Hematopoietic multipotent progenitor cell treated with erythropoietin and hydrocortisone succinate and interleukin-3 and kit ligand, for 15 days (in vitro differentiated cells): ENCODE data around the gene SLC1A5.
"Not testable (repeated sequence)": the region's sequence is repeated elsewhere in the genome, so short reads cannot be mapped to it uniquely, and the experiment has no call there.

Experiments used
- DNase-seq: peaks from one replicate; pipeline ENCODE4 v3.0.0-alpha.2; 2015; ENCODE audit warnings: low spot score

Gene SLC1A5

DNA sequence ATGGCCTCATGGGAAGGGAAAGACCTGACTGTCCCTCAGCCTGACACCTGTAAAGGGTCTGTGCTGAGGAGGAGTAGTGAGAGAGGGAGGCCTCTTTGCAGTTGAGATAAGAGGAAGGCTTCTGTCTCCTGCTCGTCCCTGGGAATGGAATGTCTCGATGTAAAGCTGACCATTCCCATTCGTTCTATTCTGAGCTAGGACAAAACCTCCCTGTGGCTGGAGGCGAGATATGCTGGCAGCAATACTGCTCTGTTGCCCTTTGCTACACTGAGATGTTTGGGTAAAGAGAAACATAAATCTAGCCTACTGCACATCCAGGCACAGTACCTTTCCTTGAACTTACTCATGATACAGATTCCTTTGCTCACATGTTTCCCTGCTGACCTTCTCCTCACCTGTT lies 19.6 kb downstream of the SLC1A5 start:
- DNase-seq = not testable (repeated sequence)

DNA sequence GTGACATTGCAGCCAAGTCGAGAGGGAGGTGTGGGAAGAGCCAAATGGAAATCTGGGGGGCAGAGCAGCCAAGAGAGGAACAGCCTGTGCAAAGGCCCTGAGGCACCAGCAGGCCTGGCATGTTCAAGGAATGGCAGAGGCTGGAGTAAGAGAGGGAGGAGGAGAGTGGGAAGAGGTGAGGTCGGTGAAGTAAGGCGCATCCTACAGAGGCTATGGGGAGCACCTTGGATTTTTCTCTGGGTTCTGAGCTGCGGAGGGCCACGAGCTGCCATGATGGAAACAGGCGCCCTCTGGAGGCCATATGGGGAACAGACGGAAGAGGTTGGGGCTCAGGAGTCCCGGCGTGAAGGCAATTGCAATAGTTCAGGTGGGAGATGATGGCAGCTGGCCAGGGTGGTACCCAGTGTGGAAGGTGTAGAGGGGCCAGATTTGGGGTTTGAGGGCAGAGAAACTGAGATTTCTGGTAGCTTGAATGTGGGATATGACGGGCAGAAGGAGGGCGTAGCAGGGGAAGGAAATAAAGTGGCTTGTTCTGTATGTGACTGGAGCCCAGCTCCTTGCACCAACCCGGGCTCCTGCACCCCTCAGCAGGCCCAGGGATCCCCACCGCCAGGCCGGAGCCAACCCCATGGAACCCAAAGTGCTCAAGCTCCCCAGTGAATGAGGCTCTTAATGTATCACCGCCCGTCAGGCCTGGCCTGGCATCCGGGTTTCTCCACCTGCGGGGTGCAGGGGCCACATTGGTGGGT lies 21.7 kb downstream of the SLC1A5 start:
- DNase-seq = peak; percentile 78

DNA sequence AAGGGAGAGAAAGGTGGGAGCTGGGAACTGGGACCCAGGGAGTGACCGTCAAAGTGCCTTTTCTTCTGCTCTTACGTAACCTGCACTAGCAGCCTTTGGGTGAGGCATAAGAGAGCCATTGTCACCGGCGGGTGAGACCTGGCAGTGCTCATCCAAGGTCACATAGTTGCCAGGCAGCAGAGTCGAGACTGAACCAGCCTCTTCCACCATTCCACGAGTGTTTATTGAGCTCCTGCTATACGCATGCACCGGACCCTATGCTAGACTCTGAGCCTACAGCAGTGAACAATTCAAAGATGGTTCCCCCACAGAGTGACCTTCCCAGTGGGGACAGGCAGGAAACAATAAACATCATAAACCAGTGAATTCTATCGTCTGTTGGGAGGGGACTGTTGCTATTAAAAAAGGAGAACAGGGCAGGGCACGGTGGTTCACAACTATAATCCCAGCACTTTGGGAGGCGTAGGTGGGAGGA lies 23.5 kb downstream of the SLC1A5 start:
- no peak for DNase-seq

DNA sequence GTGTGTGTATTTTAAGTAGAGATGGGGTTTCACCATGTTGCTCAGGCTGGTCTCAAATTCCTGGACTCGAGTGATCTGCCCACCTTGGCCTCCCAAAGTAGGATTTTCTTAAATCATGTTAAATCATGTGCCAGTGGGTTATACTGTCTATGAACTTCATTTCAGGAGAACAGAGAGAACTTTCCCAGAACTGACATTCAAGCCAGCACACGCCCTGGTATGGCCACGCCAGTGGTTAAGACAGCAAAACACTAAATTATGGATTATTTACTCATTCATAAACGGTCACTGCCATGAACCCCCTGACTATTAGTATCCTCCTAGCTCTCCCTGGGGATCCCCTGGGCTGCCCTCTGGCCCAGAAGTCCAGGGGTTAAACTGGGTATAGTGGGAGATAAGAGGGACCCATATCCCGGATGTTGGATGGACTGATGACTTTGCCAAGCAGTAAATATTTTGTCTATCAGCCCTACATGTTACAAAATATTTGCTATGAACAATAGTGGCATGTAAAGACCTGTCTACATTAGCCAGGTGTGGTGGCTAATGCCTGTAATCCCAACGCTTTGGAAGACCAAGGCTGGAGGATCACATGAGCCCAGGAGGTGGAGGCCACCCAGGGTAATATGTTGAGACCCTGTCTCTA lies 26.0 kb downstream of the SLC1A5 start:
- no peak for DNase-seq

DNA sequence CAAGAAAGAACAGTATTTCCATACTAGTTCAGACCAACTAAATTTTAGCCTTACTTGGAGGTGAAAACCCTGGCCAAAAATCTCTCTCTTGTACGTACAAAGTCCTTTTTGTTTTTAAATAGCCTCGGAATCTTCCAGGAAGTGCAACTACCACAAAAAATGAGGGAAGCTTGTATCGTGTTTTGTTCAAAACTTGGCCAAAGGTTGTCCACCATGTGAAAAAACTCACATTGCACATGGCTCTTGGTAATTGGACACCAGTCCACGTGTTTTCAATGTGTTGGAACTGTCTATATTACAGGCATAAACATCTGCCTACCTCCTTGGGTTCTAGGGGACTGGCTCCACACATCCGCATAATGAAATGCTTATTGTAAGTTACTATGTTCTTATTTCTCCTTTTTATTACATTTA lies 27.0 kb downstream of the SLC1A5 start:
- no peak for DNase-seq

DNA sequence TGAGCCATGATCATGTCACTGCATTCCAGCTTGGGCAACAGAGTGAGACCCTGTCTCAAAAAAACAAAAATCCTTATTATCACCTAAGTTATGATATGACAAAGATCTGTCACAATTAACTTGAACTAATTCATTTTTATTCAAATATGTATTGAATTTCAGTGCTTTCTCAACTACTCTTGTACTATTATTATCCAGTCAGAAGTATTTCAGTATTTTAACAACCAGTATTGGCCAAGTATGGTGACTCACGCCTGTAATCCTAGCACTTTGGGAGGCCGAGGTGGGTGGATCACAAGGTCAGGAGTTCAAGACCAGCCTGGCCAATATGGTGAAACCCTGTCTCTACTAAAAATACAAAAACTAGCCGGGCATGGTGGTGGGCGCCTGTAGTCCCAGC lies 27.5 kb downstream of the SLC1A5 start:
- not testable (repeated sequence) for DNase-seq

DNA sequence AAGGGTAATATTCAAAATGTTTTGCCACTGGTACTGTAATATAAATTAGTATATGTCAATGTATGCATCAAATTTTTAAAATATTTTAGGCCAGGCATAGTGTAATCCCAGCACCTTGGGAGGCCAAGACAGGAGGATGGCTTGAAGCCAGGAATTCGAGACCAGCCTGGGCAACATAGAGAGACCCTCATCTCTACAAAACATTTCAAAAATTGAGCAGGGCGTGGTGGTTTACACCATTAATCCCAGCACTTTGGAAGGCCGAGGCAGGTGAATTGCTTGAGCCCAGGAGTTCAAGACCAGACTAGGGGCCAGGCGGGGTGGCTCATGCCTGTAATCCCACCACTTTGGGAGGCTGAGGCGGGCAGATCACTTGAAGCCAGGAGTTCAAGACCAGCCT lies 28.0 kb downstream of the SLC1A5 start:
- DNase-seq = no peak

DNA sequence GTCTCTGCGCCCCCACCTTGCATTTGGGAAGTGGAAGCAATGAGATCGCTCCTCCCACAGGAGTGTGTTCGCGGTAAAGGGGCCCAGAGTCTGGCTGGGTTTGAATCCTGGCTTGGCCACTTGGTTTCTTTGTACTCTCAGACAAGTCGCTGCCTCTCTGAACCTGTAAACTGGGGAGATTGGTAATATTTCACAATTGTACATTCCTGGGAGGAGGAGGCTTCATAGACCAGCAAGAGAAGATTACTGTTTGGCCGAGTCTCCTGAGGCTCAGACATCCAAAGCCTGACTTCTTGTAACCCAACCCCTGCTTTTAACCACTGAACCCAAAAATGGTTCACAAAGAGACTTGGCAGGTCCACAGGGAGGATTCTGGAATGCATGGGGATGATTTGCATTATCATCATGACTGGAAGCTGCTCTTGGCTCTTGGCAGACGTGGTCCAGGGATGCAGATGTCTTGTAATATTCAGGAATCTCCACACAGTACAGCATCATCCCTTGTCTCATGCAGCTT lies 28.5 kb downstream of the SLC1A5 start:
- DNase-seq = no peak

DNA sequence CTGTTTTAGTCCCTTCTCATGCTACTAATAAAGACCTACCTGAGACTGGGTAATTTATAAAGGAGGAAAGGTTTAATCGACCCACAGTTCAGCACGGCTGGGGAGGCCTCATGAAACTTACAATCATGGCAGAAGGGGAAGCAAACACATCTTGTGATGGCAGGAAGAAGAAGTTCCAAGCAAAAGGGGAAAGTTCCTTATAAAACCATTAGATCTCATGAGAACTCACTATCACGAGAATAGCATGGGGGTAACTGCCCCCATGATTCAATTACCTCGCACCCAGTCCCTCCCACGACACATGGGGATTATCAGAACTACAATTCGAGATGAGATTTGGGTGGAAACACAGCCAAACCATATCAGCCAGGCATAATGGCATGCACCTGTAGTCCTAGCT lies 29.2 kb downstream of the SLC1A5 start:
- no peak for DNase-seq

DNA sequence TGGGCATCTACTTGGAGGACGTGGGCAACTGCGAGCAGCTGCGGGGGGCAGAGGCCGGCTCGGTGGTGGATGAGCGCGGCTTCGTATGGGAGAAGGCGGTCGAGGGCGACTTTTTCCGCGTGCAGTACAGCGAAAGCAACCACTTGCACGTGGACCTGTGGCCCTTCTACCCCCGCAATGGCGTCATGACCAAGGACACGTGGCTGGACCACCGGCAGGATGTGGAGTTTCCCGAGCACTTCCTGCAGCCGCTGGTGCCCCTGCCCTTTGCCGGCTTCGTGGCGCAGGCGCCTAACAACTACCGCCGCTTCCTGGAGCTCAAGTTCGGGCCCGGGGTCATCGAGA lies 31.9 kb downstream of the SLC1A5 start:
- DNase-seq = no peak

DNA sequence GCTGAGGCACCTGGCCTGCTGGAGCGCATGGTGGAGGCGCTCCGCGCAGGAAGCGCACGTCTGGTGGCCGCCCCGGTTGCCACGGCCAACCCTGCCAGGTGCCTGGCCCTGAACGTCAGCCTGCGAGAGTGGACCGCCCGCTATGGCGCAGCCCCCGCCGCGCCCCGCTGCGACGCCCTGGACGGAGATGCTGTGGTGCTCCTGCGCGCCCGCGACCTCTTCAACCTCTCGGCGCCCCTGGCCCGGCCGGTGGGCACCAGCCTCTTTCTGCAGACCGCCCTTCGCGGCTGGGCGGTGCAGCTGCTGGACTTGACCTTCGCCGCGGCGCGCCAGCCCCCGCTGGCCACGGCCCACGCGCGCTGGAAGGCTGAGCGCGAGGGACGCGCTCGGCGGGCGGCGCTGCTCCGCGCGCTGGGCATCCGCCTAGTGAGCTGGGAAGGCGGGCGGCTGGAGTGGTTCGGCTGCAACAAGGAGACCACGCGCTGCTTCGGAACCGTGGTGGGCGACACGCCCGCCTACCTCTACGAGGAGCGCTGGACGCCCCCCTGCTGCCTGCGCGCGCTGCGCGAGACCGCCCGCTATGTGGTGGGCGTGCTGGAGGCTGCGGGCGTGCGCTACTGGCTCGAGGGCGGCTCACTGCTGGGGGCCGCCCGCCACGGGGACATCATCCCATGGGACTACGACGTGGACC lies 32.4 kb downstream of the SLC1A5 start:
- DNase-seq = no peak

DNA sequence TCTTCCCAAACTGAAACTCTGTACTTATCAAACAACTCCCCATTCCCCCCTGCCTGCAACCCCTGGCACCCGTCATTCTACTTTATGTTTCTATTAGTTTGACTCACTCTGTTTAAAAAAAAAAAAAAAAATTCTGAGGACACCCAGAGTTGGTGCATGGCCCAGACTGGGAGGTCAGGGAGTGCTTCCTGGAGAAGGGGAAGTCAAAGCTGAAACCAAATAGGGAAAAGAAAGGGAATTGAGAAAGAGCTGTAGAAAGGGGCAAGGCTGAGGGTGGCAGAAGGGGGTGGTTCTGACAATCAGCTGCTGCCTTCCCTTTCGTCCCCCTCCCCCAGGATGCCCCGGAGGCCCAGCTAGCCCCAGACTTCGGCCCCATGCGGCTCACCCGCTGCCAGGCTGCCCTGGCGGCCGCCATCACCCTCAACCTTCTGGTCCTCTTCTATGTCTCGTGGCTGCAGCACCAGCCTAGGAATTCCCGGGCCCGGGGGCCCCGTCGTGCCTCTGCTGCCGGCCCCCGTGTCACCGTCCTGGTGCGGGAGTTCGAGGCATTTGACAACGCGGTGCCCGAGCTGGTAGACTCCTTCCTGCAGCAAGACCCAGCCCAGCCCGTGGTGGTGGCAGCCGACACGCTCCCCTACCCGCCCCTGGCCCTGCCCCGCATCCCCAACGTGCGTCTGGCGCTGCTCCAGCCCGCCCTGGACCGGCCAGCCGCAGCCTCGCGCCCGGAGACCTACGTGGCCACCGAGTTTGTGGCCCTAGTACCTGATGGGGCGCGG lies 33.1 kb downstream of the SLC1A5 start:
- DNase-seq = no peak

DNA sequence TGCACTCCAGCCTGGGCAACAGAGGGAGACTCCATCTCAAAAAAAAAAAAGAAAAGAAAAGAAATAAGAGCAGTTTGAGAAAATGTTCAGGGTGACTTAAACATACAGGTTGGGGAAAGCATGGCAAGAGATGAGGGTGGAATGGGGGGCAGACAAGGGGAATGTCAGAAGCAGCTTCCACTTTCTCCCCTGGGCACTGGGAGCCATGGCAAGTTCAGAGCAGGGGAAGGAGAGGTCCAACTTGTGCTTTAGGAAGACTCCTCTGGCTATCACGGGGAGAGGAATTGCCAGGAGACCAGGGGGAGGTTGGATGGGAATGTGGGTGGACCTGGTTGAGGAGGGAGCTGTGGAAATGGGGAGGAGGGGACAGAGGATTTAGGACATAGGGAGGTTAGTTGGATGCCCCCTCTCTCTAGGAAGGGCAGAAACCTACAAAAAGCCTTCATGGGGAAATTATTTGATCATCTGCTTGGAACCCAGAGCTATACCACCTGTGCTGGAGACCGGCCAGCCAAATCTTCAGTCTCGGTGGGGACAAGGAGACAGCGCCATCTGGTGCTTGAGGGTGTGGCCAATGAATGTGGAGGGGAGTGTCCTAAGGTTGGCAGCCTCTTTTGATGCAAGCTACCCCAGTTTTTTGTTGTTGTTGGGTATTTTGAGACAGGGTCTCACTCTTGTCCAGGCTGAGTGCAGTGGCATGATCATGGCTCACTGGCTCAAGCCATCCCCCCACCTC lies 34.8 kb downstream of the SLC1A5 start:
- peak; percentile 76 for DNase-seq

DNA sequence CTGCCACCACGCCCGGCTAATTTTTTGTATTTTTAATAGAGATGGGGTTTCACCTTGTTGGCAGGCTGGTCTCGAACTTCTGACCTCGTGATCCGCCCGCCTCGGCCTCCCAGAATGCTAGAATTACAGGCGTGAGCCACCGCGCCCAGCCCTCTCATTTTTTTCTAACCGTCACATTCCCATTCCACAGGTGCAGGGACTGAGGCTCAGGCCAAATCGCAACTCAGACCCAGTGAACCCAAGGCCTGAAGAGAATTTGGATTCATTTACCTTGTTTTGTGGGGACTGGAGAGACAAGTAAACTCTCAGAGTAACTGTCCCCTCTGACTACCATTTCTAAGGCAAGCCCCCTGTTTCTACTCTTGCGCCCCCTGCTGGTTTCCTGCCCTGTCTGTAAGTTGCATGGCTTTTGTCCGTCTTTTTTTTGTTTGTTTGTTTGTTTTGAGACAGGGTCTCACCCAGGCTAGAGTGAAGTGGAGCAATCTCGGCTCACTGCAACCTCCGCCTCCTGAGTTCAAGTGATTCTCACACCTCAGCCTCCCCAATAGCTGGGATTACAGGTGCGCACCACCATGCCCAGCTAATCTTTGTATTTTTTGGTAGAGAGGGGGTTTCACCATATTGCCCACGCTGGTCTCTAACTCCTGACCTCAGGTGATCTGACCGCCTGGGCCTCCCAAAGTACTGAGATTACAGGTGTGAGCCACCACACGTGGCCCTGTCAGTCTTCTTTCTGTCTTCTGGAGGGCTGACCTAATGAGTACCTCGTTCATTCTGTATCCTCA lies 39.9 kb downstream of the SLC1A5 start:
- DNase-seq = peak; percentile 77

DNA sequence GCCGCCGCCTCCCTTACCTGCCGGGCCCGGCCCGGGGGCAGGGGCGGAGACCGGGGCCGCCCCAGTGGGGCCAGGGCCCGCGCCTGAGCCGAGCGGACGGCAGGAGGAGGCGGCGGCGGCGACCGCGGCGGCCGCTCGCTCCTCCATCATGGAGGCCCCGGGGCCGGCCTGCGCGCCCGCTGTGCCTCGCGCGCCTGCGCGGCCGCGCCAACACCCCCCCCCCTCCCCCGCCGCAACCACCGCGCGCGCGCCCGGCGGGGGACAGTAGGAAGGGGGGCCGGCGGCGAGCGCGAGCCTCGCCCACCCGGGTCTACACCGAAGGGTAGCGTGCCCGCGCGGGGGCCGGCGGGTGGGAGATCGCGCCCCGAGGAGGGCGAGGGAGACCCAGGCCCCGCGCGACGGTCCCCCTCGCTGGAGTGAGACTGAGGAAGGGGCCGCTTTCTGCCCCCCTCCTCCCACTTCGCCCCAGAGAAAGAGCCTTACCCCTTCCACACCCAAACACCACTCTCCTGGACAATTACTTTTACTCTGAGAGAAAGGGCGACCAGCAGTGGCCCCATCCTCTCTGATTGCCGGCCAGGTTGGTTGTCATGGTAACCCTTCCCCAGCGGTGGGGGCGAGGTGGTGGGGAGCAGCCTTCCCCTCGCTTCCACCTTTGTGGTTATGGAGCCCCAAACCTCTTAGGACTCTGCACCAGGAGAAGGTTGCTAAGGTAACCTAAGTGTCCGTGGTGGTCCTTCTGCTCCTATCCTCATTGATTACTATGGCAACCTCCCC lies 41.9 kb downstream of the SLC1A5 start, which contains the start of gene STRN4:
Gene STRN4, minus strand, starts transcription at position 170 of the 777 bp plus-strand sequence. Its CDS starts 20 bp downstream, at position 150.
- peak; percentile 69 for DNase-seq

DNA sequence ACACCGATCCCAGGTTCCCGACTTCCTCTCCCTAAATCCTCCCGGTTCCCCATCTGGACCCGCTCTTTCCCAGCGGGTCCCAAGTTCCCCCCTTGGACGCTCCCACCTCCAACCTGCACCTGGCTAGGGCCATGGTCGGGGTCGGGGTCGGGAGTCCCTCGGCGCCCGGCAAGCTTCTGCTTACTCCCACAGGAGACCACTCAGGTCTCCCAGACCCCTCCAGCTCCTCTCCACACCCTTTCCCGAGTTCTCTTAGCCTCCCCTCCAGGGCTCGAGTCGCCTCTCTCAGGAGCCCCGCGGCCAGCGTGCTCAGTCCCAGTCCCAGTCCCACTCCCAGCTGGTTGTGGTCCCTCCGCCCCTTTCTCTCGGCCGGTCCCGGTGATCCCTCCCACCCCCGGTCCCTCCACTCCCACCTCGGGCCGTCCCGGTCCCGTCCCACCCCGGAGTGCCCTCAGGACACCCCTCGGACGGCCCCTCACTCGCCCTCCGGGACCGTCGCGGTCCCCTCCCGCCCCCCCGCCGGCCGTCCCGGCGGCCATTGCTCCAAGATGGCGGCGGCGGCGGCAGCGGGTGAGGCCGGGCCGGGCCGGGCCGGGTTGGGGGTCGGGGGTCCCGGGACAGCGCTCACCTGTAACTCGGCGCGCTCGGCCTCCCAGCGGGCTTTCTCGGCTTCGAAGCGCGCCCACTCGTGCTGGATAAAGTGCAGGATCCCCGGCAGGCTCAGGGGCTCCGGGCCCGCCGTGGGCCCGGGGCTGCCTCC lies 42.7 kb downstream of the SLC1A5 start, which contains the start of gene FKRP:
Gene FKRP, plus strand, starts transcription at position 537 of the 760 bp plus-strand sequence. CDS start 9,394 bp downstream, outside the sequence.
- DNase-seq = peak; percentile 44

DNA sequence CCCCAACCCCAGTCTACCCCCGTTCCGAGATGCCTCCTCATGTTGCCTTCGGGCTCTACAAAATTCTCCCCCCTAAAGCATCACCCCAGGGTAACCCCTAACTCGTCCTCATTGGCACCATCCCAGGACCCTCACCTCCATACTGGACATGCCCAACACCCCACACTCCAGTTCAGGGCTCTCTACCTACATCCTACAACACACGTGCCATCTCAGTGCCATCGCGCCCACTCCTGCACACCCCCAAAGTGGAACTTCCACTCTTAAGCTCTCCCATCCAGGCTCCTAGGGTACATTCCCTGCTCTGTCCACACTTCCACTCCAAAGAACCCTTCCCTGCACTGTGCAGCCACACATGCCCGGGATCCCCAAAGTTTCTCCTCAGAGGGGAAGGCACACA lies 43.4 kb downstream of the SLC1A5 start:
- DNase-seq = no peak

DNA sequence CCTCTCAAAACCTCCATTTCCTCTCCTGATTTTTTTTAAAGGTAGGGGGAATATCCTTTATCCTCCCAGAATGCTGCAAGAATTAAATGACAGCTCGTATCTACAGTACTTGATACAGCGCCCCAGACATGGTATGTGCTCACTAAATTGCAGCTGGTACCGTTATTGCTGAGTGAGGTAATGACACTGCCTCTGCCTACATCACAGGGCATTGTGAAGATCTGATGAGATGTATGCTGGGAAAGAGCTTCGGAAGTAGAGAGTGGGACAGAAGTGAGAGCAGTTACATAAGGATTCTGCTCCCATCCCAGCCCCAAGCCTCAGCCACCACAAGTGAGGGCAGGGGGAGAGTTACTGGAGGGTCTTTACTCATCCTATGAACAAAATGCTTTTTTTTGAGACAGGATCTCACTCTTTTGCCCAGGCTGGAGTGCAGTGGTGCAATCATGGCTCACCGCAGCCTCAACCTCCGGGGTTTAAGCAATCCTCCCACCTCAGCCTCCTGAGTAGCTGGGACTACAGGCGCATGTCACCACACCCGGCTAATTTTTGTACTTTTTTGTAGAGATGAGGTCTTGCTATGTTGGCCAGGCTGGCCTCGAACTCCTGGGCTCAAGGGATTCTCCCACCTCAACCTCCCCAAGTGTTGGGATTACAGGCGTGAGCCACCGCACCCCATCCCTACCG lies 44.2 kb downstream of the SLC1A5 start:
- DNase-seq = no peak
